ENCODE results near the gene LRRC23.
A peak's percentile ranks its signal among the peaks of the same experiment; 100 is the strongest.
"Not testable (repeated sequence)": the region's sequence is repeated elsewhere in the genome, so short reads cannot be mapped to it uniquely, and the experiment has no call there.

Gene LRRC23

GRCh38 chr12:6872073-6873048 lies 32.3 kb upstream of the LRRC23 start:
- peak in 13 of 14 donors; percentile 16 to 80 (median 63) for DNase-seq

GRCh38 chr12:6873094-6874014 lies 31.3 kb upstream of the LRRC23 start, which contains the start of gene SPSB2:
Gene SPSB2 (minus strand): TSS chr12:6873303. CDS start chr12:6872901, 402 bp downstream.
- peak; percentile 52 to 95 (median 84) for DNase-seq

- not testable (repeated sequence) for DNase-seq
Observed at GRCh38 chr12:6874015-6874368, 30.6 kb upstream of the LRRC23 start.

- DNase-seq, result not testable (repeated sequence)
Observed at GRCh38 chr12:6879824-6880223, 24.8 kb upstream of the LRRC23 start.

GRCh38 chr12:6883252-6883651 lies 21.4 kb upstream of the LRRC23 start:
- no peak for DNase-seq

- DNase-seq, result no peak
Observed at GRCh38 chr12:6883683-6884082, 20.9 kb upstream of the LRRC23 start.

- no peak for DNase-seq
Observed at GRCh38 chr12:6884539-6884938, 20.1 kb upstream of the LRRC23 start.

GRCh38 chr12:6886206-6886999 lies 18.2 kb upstream of the LRRC23 start:
- DNase-seq, result not testable (repeated sequence)

- DNase-seq, result no peak
Observed at GRCh38 chr12:6887460-6887859, 17.2 kb upstream of the LRRC23 start.

GRCh38 chr12:6888360-6888759 lies 16.3 kb upstream of the LRRC23 start:
- DNase-seq, result no peak

- not testable (repeated sequence) for DNase-seq
Observed at GRCh38 chr12:6888794-6889193, 15.8 kb upstream of the LRRC23 start.

GRCh38 chr12:6889775-6890573 lies 14.6 kb upstream of the LRRC23 start:
- DNase-seq, result not testable (repeated sequence)

GRCh38 chr12:6890789-6891645 lies 13.6 kb upstream of the LRRC23 start:
- peak; percentile 55 to 98 (median 94) for DNase-seq

GRCh38 chr12:6891646-6892001 lies 13.0 kb upstream of the LRRC23 start:
- DNase-seq, result no peak

- DNase-seq, result not testable (repeated sequence)
Observed at GRCh38 chr12:6892683-6893082, 11.9 kb upstream of the LRRC23 start.

GRCh38 chr12:6894321-6894720 lies 10.3 kb upstream of the LRRC23 start:
- no peak for DNase-seq

- DNase-seq, result peak in 1 of 14 donors; percentile 92
Observed at GRCh38 chr12:6896846-6897435, 7.7 kb upstream of the LRRC23 start.

- no peak for DNase-seq
Observed at GRCh38 chr12:6899427-6899826, 5.2 kb upstream of the LRRC23 start.

GRCh38 chr12:6899837-6900519 lies 4.6 kb upstream of the LRRC23 start:
- DNase-seq, result peak in 9 of 14 donors; percentile 12 to 60 (median 30)
